Adipocyte (in vitro differentiated cells): ENCODE data around the gene ZNF598.

ENCODE experiments used
- DNase-seq: peaks from one replicate; pipeline ENCODE4 v3.0.0-alpha.2; 2015; ENCODE audit warnings: low read depth
- H3K27me3 ChIP-seq: replicated peaks from 2 replicates; pipeline ENCODE4 v1.7.0; 2013; ENCODE audit warnings: mild to moderate bottlenecking, low read length, moderate library complexity; ENCODE audit not compliant: control insufficient read depth, insufficient read depth
- H3K36me3 ChIP-seq: 2 replicates; pipeline ENCODE4 v1.7.0; 2013; ENCODE audit warnings: low read length, mild to moderate bottlenecking, moderate library complexity; ENCODE audit not compliant: control insufficient read depth, insufficient read depth, severe bottlenecking
- H3K4me1 ChIP-seq: 2 replicates; pipeline ENCODE4 v1.7.0; 2013; ENCODE audit warnings: mild to moderate bottlenecking, low read length, moderate library complexity; ENCODE audit not compliant: control insufficient read depth, insufficient read depth
- H3K4me3 ChIP-seq: 2 replicates; pipeline ENCODE4 v1.7.0; 2013; ENCODE audit warnings: mild to moderate bottlenecking, low read length, moderate library complexity
- H3K9ac ChIP-seq: 2 replicates; pipeline ENCODE4 v1.7.0; 2013; ENCODE audit warnings: mild to moderate bottlenecking, low read length, moderate library complexity
- H3K9me3 ChIP-seq: 2 replicates; pipeline ENCODE4 v1.7.0; 2013; ENCODE audit warnings: mild to moderate bottlenecking, low read length, moderate library complexity; ENCODE audit not compliant: control insufficient read depth

The ZNF598 gene

GRCh38 chr16:2047330-2048115 lies 37.9 kb upstream of the ZNF598 start, which contains the start of the genes NTHL1 and TSC2:
Gene NTHL1, minus strand, starts transcription at chr16:2047834. Its CDS starts 11 bp downstream, at chr16:2047823.
Gene TSC2, plus strand, starts transcription at chr16:2047985. Its CDS starts 631 bp downstream, at chr16:2048616.
- DNase-seq = peak; percentile 98
- Histone ChIP-seq H3K27me3 (no peaks in the 10 kb centered on the region), H3K9ac (peak within 1 kb of the TSS; percentile 90), H3K4me3 (peak within 1 kb of the TSS; percentile 88), H3K9me3 (no peaks in the 10 kb centered on the region), H3K36me3 (peaks cover 17% of the 10 kb centered on the region), H3K4me1 (peaks cover 8% of the 10 kb centered on the region)

GRCh38 chr16:2046893-2047329 lies 37.3 kb upstream of the ZNF598 start:
- no peak for DNase-seq
- no peaks in the 10 kb centered on the region for H3K27me3 ChIP-seq

GRCh38 chr16:2045965-2046892 lies 36.6 kb upstream of the ZNF598 start:
- H3K4me3 ChIP-seq = peak overlapping the region; percentile 88
- peaks cover 8% of the 10 kb centered on the region for H3K4me1 ChIP-seq
- DNase-seq = no peak
- peak overlapping the region; percentile 90 for H3K9ac ChIP-seq
- no peaks in the 10 kb centered on the region for H3K9me3 ChIP-seq
- no peaks in the 10 kb centered on the region for H3K27me3 ChIP-seq
- peaks cover 4% of the 10 kb centered on the region for H3K36me3 ChIP-seq

More at GRCh38 chr16:2046893-2047329, 37.3 kb upstream of the ZNF598 start:
- Histone ChIP-seq H3K4me3 (peak overlapping the region; percentile 88), H3K9ac (peak overlapping the region; percentile 90), H3K36me3 (peaks cover 11% of the 10 kb centered on the region), H3K9me3 (no peaks in the 10 kb centered on the region), H3K4me1 (peaks cover 8% of the 10 kb centered on the region)

GRCh38 chr16:2044541-2044940 lies 34.9 kb upstream of the ZNF598 start:
- Histone ChIP-seq H3K9ac (no peak overlapping the region), H3K4me3 (no peak overlapping the region)
- no peak for DNase-seq

GRCh38 chr16:2043667-2044451 lies 34.2 kb upstream of the ZNF598 start:
- Histone ChIP-seq H3K9me3 (no peaks in the 10 kb centered on the region), H3K27me3 (no peaks in the 10 kb centered on the region), H3K4me3 (no peak overlapping the region), H3K36me3 (no peaks in the 10 kb centered on the region), H3K4me1 (peaks cover 17% of the 10 kb centered on the region), H3K9ac (no peak overlapping the region)
- DNase-seq = no peak

More at GRCh38 chr16:2044541-2044940, 34.9 kb upstream of the ZNF598 start:
- Histone ChIP-seq H3K4me1 (peaks cover 11% of the 10 kb centered on the region), H3K9me3 (no peaks in the 10 kb centered on the region), H3K36me3 (no peaks in the 10 kb centered on the region), H3K27me3 (no peaks in the 10 kb centered on the region)

GRCh38 chr16:2042986-2043666 lies 33.5 kb upstream of the ZNF598 start:
- Histone ChIP-seq H3K4me1 (peaks cover 18% of the 10 kb centered on the region), H3K9ac (no peak overlapping the region), H3K9me3 (no peaks in the 10 kb centered on the region), H3K27me3 (no peaks in the 10 kb centered on the region), H3K36me3 (no peaks in the 10 kb centered on the region), H3K4me3 (no peak overlapping the region)
- DNase-seq = no peak

- H3K27me3 ChIP-seq = no peaks in the 10 kb centered on the region
- no peaks in the 10 kb centered on the region for H3K9me3 ChIP-seq
- no peak overlapping the region for H3K9ac ChIP-seq
- no peaks in the 10 kb centered on the region for H3K36me3 ChIP-seq
- H3K4me3 ChIP-seq = no peak overlapping the region
- no peak for DNase-seq
- H3K4me1 ChIP-seq = peaks cover 18% of the 10 kb centered on the region
Measured at GRCh38 chr16:2042171-2042985, 32.8 kb upstream of the ZNF598 start.

GRCh38 chr16:2040787-2041522 lies 31.3 kb upstream of the ZNF598 start:
- Histone ChIP-seq H3K4me1 (peaks cover 20% of the 10 kb centered on the region), H3K9me3 (no peaks in the 10 kb centered on the region), H3K4me3 (no peak overlapping the region), H3K27me3 (no peaks in the 10 kb centered on the region), H3K36me3 (no peaks in the 10 kb centered on the region), H3K9ac (no peak overlapping the region)
- no peak for DNase-seq

GRCh38 chr16:2040041-2040786 lies 30.6 kb upstream of the ZNF598 start:
- H3K4me1 ChIP-seq = peaks cover 27% of the 10 kb centered on the region
- H3K9ac ChIP-seq = peak overlapping the region; percentile 60
- no peaks in the 10 kb centered on the region for H3K9me3 ChIP-seq
- DNase-seq = peak; percentile 26
- no peak overlapping the region for H3K4me3 ChIP-seq
- H3K36me3 ChIP-seq = no peaks in the 10 kb centered on the region
- H3K27me3 ChIP-seq = no peaks in the 10 kb centered on the region
